ENCODE data around the gene AP3B1.
A peak's percentile ranks its signal among the peaks of the same experiment; 100 is the strongest.

Gene AP3B1

GRCh38 chr5:78003450-78003849, 291.0 kb downstream of the AP3B1 start:
- DNase-seq (ENCODE audit: low spot score): no peak

GRCh38 chr5:78002690-78003089, 291.8 kb downstream of the AP3B1 start:
- no peak for DNase-seq (ENCODE audit: low spot score)

- DNase-seq (ENCODE audit: low spot score): no peak
Observed at GRCh38 chr5:78001197-78001596, 293.3 kb downstream of the AP3B1 start.

- no peak for DNase-seq (ENCODE audit: low spot score)
Observed at GRCh38 chr5:78000191-78000590, 294.3 kb downstream of the AP3B1 start.

- no peak for DNase-seq (ENCODE audit: low spot score)
Observed at GRCh38 chr5:77999399-77999798, 295.1 kb downstream of the AP3B1 start.

GRCh38 chr5:77996943-77997342, 297.6 kb downstream of the AP3B1 start:
- no peak for DNase-seq (ENCODE audit: low spot score)

- no peak for DNase-seq (ENCODE audit: low spot score)
Observed at GRCh38 chr5:77995793-77996409, 298.6 kb downstream of the AP3B1 start.

GRCh38 chr5:77994943-77995342, 299.6 kb downstream of the AP3B1 start:
- no peak for DNase-seq (ENCODE audit: low spot score)

GRCh38 chr5:77993855-77994318, 300.6 kb downstream of the AP3B1 start:
- no peak for DNase-seq (ENCODE audit: low spot score)

GRCh38 chr5:77993141-77993854, 301.2 kb downstream of the AP3B1 start:
- no peak for DNase-seq (ENCODE audit: low spot score)

- no peak for DNase-seq (ENCODE audit: low spot score)
Observed at GRCh38 chr5:77991084-77991483, 303.4 kb downstream of the AP3B1 start.

GRCh38 chr5:77990020-77990419, 304.5 kb downstream of the AP3B1 start:
- DNase-seq (ENCODE audit: low spot score): peak; percentile 17

GRCh38 chr5:77987988-77988387, 306.5 kb downstream of the AP3B1 start:
- DNase-seq (ENCODE audit: low spot score): no peak

GRCh38 chr5:77987331-77987730, 307.2 kb downstream of the AP3B1 start:
- DNase-seq (ENCODE audit: low spot score): no peak

- DNase-seq (ENCODE audit: low spot score): no peak
Observed at GRCh38 chr5:77986261-77986660, 308.2 kb downstream of the AP3B1 start.

GRCh38 chr5:77985247-77985646, 309.3 kb downstream of the AP3B1 start:
- no peak for DNase-seq (ENCODE audit: low spot score)

GRCh38 chr5:77984587-77984986, 309.9 kb downstream of the AP3B1 start:
- DNase-seq (ENCODE audit: low spot score): no peak

- no peak for DNase-seq (ENCODE audit: low spot score)
Observed at GRCh38 chr5:77983482-77984199, 310.9 kb downstream of the AP3B1 start.

GRCh38 chr5:77981820-77982219, 312.7 kb downstream of the AP3B1 start:
- no peak for DNase-seq (ENCODE audit: low spot score)

- no peak for DNase-seq (ENCODE audit: low spot score)
Observed at GRCh38 chr5:77974576-77974975, 319.9 kb downstream of the AP3B1 start.

GRCh38 chr5:77973253-77973609, 321.3 kb downstream of the AP3B1 start:
- no peak for DNase-seq (ENCODE audit: low spot score)

- no peak for DNase-seq (ENCODE audit: low spot score)
Observed at GRCh38 chr5:77972469-77973252, 321.8 kb downstream of the AP3B1 start.

Data from COLO829 (cell line).